ENCODE results near the gene SGK2.

Gene SGK2

DNA sequence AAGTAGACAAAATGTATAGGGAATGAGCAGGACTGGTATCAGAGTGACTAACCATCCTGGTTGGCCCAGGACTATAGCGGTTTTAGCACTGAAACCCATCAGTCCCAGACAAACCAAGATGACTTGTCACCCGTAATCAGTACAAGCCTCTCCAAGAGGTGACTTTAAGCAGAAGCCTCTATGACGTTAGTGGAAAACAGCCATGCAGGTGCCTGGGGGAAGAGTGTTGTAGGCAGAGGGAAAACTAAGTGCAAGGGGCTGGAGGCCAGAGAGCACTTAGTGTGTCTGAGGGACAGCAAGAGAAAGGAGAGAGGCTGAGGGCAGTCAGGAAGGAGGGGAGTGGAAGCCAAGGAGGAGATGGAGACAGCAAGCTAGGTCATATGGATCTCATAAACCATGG, 2.1 kb downstream of the SGK2 start:
- no peak for DNase-seq (ENCODE audit: low read depth)
- H3K4me3 ChIP-seq (ENCODE audit: low read depth, low read length) = no peak overlapping the region
- TF ChIP-seq, protein P1, sequence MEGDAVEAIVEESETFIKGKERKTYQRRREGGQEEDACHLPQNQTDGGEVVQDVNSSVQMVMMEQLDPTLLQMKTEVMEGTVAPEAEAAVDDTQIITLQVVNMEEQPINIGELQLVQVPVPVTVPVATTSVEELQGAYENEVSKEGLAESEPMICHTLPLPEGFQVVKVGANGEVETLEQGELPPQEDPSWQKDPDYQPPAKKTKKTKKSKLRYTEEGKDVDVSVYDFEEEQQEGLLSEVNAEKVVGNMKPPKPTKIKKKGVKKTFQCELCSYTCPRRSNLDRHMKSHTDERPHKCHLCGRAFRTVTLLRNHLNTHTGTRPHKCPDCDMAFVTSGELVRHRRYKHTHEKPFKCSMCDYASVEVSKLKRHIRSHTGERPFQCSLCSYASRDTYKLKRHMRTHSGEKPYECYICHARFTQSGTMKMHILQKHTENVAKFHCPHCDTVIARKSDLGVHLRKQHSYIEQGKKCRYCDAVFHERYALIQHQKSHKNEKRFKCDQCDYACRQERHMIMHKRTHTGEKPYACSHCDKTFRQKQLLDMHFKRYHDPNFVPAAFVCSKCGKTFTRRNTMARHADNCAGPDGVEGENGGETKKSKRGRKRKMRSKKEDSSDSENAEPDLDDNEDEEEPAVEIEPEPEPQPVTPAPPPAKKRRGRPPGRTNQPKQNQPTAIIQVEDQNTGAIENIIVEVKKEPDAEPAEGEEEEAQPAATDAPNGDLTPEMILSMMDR (IDR thresholded peaks at IDR 0.05; ENCODE audit: low read depth, low read length) = no peak
- no peak for TF ChIP-seq MYC (IDR thresholded peaks at IDR 0.05; ENCODE audit: low read depth, low read length)
- TF ChIP-seq POLR2A (IDR thresholded peaks at IDR 0.05; ENCODE audit: extremely low read depth, insufficient read length) = no peak
- TF ChIP-seq, protein P2, sequence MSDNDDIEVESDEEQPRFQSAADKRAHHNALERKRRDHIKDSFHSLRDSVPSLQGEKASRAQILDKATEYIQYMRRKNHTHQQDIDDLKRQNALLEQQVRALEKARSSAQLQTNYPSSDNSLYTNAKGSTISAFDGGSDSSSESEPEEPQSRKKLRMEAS (IDR thresholded peaks at IDR 0.05; ENCODE audit: low read depth, low read length) = no peak

DNA sequence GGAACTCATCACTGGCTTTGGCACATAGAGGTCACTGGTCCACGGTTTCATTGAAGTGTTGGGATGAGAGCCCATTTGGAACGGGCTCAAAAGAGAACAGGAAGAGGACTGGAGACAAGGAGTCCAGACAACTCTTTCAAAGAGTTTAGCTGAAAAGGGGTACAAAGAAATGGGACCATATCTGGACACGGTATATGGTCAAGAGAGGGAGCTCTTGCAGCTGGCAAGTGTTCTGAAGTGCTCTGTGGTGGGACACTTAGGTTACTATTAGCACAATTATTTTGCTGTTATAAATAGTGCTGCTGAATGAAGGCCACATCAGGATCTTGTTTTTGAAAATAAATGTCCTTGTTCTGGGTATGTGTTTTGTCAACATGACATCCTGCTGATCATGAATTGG, 4.6 kb downstream of the SGK2 start:
- peak; percentile 67 for DNase-seq (ENCODE audit: low read depth)
- no peak for TF ChIP-seq POLR2A (IDR thresholded peaks at IDR 0.05; ENCODE audit: extremely low read depth, insufficient read length)
- TF ChIP-seq, protein P1 (IDR thresholded peaks at IDR 0.05; ENCODE audit: low read depth, low read length) = peak; percentile 46
- no peak overlapping the region for H3K4me3 ChIP-seq (ENCODE audit: low read depth, low read length)

DNA sequence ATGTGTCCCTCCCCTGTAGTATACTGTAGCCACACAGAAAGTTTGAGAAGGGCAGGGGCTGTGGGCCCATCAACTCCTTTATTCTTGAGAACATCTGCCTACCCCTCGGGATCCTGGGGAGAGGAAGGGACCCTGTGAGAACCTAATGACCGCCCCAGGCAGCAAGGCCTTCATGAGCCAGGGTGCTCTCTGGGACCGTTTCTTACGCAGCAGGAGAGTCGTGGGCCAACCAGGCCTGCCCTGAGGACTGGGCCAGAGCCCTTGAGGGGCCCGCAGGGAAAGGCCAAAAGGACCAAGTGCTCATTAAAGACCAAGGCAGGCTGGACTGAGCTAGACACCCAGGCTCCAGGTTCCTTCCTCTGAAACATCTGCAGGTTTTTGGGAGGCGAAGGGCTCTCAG, 5.2 kb downstream of the SGK2 start:
- DNase-seq (ENCODE audit: low read depth) = no peak
- TF ChIP-seq, protein P2 (IDR thresholded peaks at IDR 0.05; ENCODE audit: low read depth, low read length) = no peak
- no peak for TF ChIP-seq POLR2A (IDR thresholded peaks at IDR 0.05; ENCODE audit: extremely low read depth, insufficient read length)
- TF ChIP-seq, protein P1 (IDR thresholded peaks at IDR 0.05; ENCODE audit: low read depth, low read length) = no peak
- no peak for TF ChIP-seq MYC (IDR thresholded peaks at IDR 0.05; ENCODE audit: low read depth, low read length)
- no peak overlapping the region for H3K4me3 ChIP-seq (ENCODE audit: low read depth, low read length)

DNA sequence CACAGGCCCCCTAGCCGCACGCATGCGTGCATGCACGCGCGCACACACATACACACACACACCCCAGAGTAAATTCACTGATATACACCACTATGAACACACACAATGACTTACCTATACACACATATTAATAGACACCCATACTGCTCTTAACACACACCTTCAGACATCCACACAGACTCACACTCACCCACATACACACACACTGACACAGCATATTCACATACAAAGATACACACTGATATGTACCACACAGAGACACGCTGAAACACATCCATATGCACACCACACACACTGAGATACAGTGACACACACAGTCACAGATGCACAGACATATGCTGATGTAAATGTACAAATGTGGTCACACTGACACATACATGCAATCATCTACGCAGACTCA, 5.6 kb downstream of the SGK2 start:
- TF ChIP-seq, protein P1 (IDR thresholded peaks at IDR 0.05; ENCODE audit: low read depth, low read length) = no peak
- TF ChIP-seq POLR2A (IDR thresholded peaks at IDR 0.05; ENCODE audit: extremely low read depth, insufficient read length) (no peak), MYC (IDR thresholded peaks at IDR 0.05; ENCODE audit: low read depth, low read length) (no peak)
- TF ChIP-seq, protein P2 (IDR thresholded peaks at IDR 0.05; ENCODE audit: low read depth, low read length) = no peak
- DNase-seq (ENCODE audit: low read depth) = no peak
- H3K4me3 ChIP-seq (ENCODE audit: low read depth, low read length) = no peak overlapping the region

DNA sequence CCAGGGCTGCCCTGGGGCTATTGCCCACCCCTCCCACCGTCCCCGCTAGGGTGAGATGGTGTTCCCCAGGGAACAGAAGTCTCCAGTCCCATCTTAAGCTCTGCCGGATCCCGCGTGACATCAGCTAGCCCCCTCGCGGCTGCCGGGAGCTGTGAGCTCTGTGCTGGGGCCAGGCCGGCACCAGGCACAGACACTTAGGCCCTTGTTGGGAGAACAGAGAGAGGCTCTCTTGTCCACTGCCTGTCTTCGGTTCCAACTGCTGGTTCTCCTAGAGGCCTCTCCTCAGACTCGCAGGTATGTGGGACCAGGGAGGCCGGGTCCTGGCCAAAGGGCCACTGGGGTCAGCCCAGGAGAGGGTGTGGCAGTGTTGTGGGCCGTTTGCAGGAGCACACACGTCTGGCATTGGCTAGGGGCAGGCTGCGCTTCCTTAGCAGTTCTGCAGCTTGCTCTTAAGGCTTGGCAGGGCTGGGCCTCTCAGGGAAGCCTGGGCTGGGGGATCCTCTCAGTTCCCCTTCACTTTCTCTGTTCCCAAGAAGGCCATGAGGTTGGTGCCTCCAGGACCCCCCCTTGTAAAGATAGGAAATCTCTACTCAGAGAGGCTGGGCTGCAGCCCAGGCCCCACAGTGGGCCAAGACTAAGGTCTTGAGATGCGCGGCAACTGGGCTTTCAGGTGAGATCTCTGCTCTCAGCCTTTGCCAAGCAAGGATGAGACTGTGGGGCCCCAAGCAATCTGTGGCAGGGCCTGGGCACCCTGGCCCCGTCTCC, 6.3 kb downstream of the SGK2 start:
- TF ChIP-seq, protein P2 (IDR thresholded peaks at IDR 0.05; ENCODE audit: low read depth, low read length) = no peak
- TF ChIP-seq, protein P1 (IDR thresholded peaks at IDR 0.05; ENCODE audit: low read depth, low read length) = no peak
- no peak for TF ChIP-seq MYC (IDR thresholded peaks at IDR 0.05; ENCODE audit: low read depth, low read length)
- TF ChIP-seq POLR2A (IDR thresholded peaks at IDR 0.05; ENCODE audit: extremely low read depth, insufficient read length) = no peak
- H3K4me3 ChIP-seq (ENCODE audit: low read depth, low read length) = no peak overlapping the region
- no peak for DNase-seq (ENCODE audit: low read depth)

DNA sequence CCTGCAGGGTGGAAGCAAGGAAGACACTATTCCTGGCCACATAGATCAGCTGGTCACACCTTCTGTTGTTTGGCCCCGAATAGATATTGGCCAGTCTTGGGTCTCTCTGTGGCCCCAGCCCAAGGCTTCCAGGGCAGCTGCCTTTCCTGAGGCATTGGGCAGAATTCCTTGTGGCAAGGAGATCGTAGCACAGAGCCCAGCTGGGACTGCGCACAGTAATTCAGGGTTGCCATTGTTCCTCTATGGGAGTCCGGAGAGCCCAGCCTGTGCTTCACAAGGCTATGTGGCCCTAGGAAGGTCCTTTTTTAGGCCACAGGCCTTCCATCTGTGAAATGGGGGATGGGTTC, 6.9 kb downstream of the SGK2 start:
- no peak for DNase-seq (ENCODE audit: low read depth)
- TF ChIP-seq, protein P2 (IDR thresholded peaks at IDR 0.05; ENCODE audit: low read depth, low read length) = no peak
- TF ChIP-seq, protein P1 (IDR thresholded peaks at IDR 0.05; ENCODE audit: low read depth, low read length) = no peak
- no peak for TF ChIP-seq POLR2A (IDR thresholded peaks at IDR 0.05; ENCODE audit: extremely low read depth, insufficient read length)
- TF ChIP-seq MYC (IDR thresholded peaks at IDR 0.05; ENCODE audit: low read depth, low read length) = no peak
- no peak overlapping the region for H3K4me3 ChIP-seq (ENCODE audit: low read depth, low read length)
